ENCODE data around the gene PHC2. TPM values are rescaled to one million over a fixed set of nuclear protein-coding genes. Genes with fewer than 3 reads are reported as not detected.

PHC2 gene
- total and polyA plus RNA-seq, 2 of the 13 experiments (the other 11 are each of a cell fraction or from before 2014, with no cell fraction given): 52.5 to 84.9 TPM

DNA sequence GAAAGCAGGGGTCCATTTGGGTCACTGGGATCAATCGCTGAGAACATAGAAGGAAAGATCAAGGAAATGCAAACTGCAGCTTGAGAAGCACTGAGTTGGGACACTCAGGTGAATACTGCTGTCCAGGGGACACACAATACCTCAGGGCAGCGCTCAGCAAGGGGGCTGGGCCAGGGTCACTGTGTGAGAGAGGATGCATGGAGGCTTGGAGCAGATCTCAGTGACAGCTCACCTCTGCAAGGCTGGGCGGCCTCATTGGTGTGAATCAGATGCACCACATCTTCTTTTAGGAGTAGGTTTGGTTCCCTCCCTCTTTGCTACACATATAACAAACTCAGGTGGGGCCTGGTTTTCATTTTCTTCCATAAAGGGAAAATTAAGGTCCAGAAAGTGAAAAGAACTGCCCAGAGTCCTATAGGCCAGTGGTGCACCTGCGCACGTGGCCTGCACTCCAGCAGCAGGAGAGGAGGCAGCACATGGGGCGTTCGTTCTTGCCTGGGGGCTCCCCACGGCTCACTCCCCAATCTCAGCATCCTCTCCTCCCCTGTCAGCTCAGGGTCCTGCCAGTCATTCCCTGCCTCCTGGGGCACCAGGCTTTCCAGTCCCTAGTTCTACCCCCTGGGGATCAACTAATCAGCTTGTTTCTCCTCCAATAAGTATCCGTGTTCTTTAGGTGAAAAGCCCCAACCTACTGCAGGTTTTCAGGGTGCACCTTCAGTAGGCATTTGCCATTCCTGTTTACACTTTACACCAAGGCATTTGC lies 111.5 kb downstream of the PHC2 start (continued):
- TF ChIP-seq SOX13 (IDR thresholded peaks at IDR 0.05): no peak
- no peak for TF ChIP-seq SOX13 (CRISPR knock-in tag; conservative IDR thresholded peaks at IDR 0.05 in 1 of 2, IDR thresholded peaks at IDR 0.05 in 1 of 2)
- TF ChIP-seq AKAP8 (CRISPR knock-in tag; IDR thresholded peaks at IDR 0.05): no peak
- TF ChIP-seq ZNF501 (CRISPR knock-in tag; IDR thresholded peaks at IDR 0.05): no peak

GRCh38 chr1:33317946-33318345 lies 112.9 kb downstream of the PHC2 start:
- no peaks in the 10 kb centered on the region for H3K79me2 ChIP-seq (ENCODE audit: insufficient read depth, low read length)
- 0 out of 2 replicates have a peak, but pooled peaks cover 2% of the 10 kb centered on the region for H4K20me1 ChIP-seq (ENCODE audit: insufficient read depth, low read length)
- ATAC-seq (no peak), FAIRE-seq (no peak), DNase-seq (ENCODE audit: low spot score) (no peak)
- CTCF ChIA-PET (ENCODE audit: low intra/inter-chr PET ratio, low total read pairs): no interaction called here
- no peaks in the 10 kb centered on the region for H3K9me3 ChIP-seq (ENCODE audit: low read length)
- peaks cover 9% of the 10 kb centered on the region for H3K4me1 ChIP-seq (ENCODE audit: insufficient read depth, low read length)
- H3K36me3 ChIP-seq (replicated peaks in 1 of 2; ENCODE audit: control insufficient read depth in 1 of 2, insufficient read depth in 2 of 2, low read length in 2 of 2): peaks cover 1 to 2% of the 10 kb centered on the region in 2 experiments; a peak in 2 of 5 replicates
- H2AFZ ChIP-seq (ENCODE audit: low read length): no peak overlapping the region
- TF ChIP-seq GTF2F1 (IDR thresholded peaks at IDR 0.05; ENCODE audit: low read length) (no peak), ZNF772 (CRISPR knock-in tag; IDR thresholded peaks at IDR 0.05) (no peak), SYNCRIP (IDR thresholded peaks at IDR 0.05; ENCODE audit: insufficient read depth, low read depth, low read length) (no peak), ZNF367 (CRISPR knock-in tag; IDR thresholded peaks at IDR 0.05; ENCODE audit: borderline replicate concordance) (no peak), FOSL1 (CRISPR knock-in tag; IDR thresholded peaks at IDR 0.05; ENCODE audit: borderline replicate concordance) (no peak), HNRNPLL (IDR thresholded peaks at IDR 0.05; ENCODE audit: low read depth, low read length, poor library complexity, severe bottlenecking) (no peak)
- H3K4me2 ChIP-seq (ENCODE audit: low read depth, low read length): no peak overlapping the region
- no peak overlapping the region for H3K27ac ChIP-seq (ENCODE audit: extremely low read length, insufficient read depth, low read length)
- WGBS (ENCODE audit: low lambda C conversion rate): 47% methylated on average over 6 of the region's 6 CpGs
- H3K4me3 ChIP-seq (replicated peaks in 1 of 3; ENCODE audit: insufficient read depth in 1 of 3, low read depth in 2 of 3, low read length in 3 of 3): no peak overlapping the region
- no TSS peak for BruUV-seq (replicated peaks)
- intact Hi-C loops (cut with micrococcal nuclease; ENCODE audit: unreplicated experiment): no loop called here
- no peak overlapping the region for H3K9ac ChIP-seq (ENCODE audit: insufficient read depth, low read depth, low read length)
- POLR2A ChIA-PET: no interaction called here
- peaks cover 6 to 33% of the 10 kb centered on the region in 2 experiments; a peak in 4 of 5 replicates for H3K27me3 ChIP-seq (ENCODE audit: control insufficient read depth in 1 of 2, insufficient read depth in 2 of 2, low read length in 2 of 2)
- in situ Hi-C loops (cut with HindIII; ENCODE audit: extremely low pct_ligation_motif_present, low pct_unique_long_range_greater_than_20kb): no loop called here

Measured in HepG2 (cell line).